Stimulated activated CD4-positive, alpha-beta T cell treated with anti-CD3 and anti-CD28 coated beads, Interleukin-12 subunit alpha, Interleukin-12 subunit beta, amount 100 ng/mL, for 48 hours (primary cell): ENCODE data around the gene JPH4.

Experiments
- DNase-seq, 3 donors: peaks; one replicate each; pipeline ENCODE4 v3.0.0-alpha.2; 2020; ENCODE audit warnings: low read depth in 2 of 3, low spot score in 1 of 3

Gene JPH4

DNA sequence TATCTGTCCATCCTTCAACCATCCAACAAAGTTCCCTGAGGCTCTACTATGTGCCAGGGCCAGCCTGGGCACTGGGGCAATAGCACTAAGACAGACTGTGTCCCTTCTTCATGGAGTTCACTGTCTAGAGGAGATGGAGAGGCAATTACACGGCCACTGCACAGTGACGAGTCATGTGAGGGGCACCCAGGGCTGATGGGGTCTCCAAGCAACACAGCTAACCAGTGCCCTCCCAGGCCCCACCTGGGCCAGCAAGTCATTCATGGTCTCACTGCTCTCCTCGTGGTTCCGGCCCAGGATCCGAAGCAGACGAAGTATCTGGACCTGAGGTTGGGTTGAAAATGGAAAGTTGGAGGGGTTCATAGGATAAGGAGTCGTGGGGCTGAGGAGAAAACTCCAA, 13.7 kb downstream of the JPH4 start:
- DNase-seq, result no peak

DNA sequence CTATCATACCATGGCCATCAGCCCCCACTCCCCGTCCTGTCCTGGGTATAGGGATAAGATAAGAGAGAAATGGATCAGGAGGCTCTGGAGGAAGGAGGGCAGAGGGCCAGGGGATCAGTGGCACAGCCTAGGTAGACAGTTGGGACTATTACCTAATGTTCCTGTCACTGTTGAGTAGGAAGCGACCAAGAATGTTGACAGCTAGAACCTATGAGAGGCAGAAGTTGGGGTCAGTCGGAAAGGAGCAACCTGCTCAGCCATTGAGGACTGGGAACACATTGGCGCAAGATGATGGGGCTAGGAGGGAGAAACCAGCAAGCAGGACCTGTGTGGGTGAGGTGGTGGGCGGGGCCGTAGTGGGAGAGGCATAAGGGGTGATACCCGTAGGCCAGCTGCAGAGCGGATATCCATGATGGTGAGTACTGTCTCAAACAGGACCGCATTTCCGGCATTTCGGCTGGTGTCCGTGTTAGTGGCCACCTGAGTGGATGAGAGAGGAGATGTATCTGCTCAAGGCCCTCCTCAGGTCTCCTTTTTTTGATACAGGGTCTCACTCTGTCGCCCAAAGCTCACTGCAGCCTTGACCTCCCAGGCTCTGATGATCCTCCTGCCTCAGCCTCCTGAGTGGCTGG, 14.3 kb downstream of the JPH4 start:
- no peak for DNase-seq

DNA sequence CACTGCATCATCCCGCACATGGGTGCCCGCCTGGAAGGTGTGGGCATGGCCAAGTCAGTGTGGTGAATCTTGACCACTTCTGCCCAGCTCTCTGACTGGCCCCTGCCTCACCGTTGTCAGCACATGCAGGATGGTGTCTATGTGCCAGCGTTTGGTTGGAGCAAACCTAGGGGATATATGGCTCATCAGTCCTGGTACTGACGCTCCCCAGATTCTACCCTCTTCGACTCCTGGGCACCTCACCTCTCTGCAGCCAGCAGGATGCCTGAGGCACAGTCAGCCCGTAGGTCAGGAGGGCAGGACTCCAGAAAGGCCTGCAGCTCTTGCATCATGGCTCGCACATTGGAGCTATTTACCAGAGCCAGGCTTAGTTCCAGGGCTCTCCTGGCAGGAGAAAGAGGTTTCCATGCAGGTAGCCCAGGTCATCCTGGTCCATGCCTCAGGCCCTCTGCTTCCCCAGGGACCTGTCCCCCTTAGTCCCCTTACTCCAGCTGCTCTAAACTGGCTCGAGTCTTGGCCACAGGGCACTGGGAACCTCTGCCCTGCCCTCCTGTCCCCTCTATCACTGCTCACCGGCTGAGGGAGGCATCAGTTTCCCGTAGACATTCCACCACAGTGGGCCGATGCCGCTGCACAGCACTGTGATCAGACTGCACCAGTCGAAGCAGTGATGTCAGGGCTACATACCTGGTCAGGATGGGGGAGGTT, 15.0 kb downstream of the JPH4 start:
- DNase-seq, result no peak

DNA sequence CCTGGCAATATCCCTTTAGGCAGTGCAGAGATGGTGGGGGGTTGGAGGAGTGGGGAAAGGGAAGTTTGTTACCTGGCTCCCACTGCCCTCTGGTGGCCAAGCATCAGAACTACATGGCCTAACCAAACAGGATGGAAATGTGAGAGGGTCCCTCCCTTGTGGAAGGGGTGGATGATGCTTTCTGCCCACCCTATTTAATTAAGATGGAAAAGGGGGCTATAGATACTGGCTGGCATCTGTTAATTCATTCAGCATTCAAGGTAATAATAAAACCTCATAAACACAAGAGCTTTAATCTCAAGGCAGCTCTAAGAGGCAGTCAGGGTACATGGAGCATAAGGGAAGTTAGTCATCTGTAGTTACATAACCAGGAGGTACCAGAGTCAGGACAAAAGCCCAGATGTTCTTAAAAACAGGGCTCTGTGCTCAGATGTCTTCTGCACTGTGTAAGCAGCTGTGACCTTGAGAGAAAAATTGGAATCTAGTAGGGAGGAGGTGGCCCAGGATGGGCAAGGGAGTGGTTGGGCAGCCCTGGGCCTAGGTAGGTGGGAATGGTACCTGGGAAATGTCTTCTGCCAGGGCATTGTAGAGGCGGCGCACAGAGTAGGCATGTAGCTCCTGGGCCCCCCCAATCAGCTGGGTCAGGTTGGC, 15.6 kb downstream of the JPH4 start:
- peak in 2 of 3 donors; percentile 42 to 54 for DNase-seq

DNA sequence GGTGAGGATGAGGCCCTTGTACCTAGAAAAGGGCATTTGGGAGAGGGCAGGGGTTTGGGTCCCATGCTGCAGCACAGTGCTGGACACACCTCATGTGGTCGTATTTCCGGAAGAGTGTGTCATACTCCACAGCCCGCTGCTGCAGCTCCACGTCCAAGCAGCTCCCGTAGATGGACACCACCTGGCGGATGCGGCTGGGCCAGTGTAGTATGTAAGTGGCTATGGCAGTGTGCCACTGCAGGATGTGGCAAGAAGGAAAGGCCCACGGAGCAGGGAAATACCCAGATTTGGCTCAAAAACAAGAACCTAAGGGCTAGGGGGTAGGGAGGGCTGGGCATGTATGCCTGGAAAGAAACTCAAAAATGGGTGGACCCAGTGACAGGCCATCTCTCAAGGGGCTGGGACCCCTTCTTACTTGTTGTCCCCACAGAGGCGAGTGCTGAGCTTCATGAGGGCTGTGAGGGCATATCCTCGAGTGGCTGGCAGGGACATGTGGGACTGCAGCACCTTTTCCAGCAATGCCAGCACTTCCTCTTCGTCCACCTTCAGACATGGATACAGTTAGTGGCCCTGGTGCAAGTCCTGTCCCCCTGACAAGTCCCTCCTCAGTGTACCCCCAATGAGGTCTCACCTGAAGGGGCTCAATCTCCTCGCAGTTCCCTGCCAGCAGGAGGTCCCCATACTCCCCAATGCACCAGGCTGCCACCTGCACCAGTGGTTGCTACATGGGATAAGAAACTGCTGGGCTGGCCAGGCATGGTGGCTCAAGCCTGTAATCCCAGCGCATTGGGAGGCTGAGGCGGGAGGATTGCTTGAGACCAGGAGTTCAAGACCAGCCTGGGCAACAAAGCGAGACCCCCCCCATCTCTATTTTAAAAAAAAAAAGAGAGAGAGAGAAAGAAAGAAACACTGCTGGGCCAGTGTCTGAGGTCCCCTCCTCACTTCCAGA, 16.4 kb downstream of the JPH4 start:
- DNase-seq, result no peak

DNA sequence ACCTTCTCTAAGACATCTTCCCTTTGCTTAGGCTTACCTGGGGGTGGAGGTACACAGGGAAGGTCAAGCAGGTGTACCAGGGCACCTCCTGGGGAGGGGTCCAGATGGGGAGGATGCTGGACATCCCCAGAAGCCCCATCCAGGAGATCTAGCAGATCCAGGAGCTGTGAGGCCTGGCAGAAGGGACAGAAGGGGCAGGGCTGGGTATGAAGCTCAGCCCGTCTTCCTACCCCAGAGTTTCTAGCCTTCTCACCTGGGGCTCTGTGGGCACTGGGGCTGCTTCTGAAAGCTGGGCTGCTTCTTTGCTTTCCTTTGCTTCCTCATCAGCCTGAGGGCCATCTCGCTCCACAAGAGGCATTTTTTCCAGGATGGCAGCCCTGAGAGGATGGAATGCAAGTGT, 17.3 kb downstream of the JPH4 start:
- no peak for DNase-seq

DNA sequence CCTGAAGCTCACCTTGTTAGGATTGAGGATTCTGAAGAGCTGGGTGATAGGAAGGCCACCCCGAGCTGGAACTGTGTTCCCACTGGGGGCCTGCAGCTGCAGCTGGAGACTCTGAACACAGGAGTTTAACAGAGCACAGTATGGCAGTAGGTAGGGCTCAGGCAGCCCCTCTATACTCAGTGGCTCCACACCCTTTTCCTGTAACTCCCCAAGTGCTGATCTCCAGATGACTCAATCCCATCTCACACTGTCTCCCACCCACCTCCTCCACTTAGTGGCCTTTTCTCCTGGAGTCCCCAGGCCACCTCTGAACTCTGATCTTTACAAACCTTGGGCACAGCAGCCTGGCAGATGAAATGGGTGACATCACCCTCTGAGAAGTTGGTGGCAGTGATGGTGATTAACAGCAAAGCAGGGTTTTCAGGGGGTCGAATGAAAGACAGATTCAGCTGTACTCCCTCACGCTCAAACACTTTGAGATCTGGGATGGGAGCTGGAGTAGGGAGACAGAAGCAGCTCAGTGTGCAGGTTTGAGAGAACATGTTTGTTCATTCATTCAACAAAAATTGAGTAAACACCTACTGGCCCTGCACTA, 18.6 kb downstream of the JPH4 start:
- no peak for DNase-seq

DNA sequence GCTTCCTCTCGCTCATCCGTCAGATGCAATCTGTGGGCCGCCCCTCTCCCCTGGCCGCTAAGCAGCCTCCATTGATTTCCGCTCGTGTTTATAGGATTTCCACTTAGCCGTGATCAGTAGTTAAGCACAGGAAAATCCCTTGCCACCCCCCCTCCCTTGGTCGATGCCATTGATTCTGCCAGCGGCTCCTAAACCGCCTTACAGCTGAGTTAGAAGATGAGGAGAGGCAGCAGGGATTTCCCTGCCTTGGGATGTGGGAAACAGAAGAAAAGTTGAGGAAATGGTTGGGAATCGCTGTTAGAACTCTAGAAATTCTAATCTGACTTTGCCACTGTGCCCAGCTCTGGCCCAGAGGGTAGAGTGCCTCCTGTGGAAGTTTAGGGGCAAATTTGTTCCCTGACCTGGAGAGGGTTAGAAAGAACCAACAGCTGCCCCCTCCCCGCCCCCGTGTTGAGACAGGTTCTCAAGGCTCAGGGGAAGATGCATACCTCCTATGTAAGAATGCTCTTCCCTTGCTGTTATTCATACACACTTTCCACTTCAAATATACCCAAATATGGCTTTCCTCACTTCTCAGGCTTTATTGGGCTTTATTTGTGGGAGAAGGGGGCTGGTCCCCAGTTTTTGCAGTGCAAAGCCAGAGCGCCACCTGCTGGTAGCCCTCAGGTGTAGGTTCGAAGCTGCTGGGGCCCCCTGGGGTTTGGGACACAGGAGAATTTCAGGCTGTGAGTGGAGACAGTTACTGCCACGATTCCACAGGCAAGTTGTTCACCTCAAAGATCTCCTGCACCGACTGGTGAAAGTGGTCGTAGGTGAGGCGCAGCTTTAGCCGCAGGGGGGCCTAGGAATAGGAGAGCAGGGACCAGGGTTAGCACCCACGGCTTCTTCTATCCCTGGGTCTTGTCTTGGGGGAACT, 19.3 kb downstream of the JPH4 start:
- DNase-seq, result peak; percentile 42 to 63 (median 58)

DNA sequence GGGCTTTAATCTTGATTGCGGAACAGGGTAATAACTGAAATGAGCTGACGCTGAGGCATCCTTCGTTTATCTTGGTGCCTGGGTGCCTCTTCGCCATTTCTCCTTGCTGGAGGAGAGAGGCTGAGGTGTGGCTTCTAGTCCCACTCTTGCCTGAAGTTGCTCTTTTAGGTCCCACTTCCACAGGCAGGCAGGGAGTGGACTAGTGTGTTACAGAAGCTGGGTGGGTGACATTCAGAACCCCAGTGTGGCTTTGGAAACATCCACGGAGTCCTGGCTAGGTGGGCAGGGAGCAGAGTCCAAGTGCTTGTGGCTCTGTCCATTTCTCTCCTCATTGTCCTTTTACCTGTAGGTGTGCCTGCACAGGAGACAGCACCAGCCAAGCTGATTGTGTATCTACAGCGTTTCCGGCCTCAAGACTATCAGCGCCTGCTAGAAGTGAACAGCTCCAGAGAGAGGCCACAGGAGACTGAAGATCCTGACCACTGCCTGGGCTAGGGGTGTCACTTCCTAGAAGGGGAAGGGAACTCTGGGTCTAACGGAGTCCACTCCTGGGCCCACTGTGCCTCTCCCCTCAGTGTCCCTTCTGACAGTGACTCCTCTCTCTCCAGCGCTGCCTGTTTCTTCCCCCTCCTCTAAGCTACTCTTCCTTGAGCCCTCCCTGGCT, 20.1 kb downstream of the JPH4 start:
- DNase-seq, result no peak

DNA sequence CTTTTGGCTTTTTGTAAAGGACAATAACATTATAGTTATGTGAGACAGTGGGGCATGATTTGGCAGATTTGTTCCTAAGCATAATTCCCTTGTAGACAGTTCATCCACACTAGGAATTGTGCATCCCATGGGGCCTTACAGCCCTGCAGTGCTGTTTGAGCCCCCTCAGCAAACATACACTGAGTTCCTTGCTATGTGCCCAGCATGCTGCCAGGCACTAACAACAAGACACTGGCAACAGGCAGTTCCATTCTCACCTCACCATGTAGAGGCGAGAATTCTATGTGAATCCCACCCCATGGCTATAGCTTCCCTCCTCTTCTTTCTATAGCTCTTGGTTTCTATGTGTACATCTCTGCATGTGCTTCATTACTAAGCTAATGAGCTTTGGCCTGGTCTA, 20.6 kb downstream of the JPH4 start:
- no peak for DNase-seq

DNA sequence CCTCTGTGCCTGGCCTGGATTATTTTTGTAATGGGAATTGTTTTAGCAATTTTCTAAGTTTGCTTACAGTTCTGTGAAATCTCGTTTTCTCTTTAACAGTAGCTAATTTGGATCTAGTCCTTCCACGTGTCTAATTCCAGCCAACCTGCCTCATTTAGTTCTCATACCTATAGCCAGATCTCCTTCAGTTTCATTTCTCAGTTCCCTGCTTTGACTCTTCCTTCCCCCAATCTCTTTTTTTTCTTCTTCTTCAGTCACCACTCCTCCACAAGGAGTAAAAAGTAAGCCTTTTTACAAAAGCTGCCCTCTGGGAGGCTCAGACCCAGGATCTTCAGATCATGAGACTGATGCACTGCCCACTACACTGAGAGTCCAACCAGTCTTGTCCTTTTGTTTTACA, 21.1 kb downstream of the JPH4 start:
- DNase-seq, result no peak

DNA sequence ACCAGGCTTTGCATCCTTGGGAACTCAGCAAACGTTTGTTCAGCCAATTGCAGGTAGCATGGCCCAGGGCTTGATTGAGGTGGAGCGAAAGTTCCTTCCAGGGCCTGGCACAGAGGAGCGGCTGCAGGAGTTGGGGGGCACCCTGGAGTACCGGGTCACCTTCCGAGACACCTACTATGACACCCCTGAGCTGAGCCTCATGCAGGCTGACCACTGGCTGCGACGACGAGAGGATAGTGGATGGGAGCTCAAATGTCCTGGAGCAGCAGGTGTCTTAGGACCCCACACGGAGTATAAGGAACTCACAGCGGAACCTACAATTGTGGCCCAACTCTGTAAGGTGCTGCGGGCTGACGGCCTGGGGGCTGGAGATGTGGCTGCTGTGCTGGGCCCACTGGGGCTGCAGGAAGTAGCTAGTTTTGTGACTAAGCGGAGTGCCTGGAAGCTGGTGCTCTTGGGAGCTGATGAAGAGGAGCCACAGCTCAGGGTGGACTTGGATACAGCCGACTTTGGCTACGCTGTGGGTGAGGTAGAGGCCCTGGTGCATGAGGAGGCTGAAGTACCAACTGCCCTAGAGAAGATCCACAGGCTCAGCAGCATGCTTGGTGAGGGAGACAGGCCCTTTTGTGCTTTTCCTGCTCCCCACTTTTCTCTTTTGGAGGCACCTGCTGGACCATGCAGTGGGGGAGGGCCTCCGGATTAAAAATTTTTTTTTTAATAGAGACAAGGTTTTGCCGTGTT, 21.7 kb downstream of the JPH4 start:
- DNase-seq, result no peak

DNA sequence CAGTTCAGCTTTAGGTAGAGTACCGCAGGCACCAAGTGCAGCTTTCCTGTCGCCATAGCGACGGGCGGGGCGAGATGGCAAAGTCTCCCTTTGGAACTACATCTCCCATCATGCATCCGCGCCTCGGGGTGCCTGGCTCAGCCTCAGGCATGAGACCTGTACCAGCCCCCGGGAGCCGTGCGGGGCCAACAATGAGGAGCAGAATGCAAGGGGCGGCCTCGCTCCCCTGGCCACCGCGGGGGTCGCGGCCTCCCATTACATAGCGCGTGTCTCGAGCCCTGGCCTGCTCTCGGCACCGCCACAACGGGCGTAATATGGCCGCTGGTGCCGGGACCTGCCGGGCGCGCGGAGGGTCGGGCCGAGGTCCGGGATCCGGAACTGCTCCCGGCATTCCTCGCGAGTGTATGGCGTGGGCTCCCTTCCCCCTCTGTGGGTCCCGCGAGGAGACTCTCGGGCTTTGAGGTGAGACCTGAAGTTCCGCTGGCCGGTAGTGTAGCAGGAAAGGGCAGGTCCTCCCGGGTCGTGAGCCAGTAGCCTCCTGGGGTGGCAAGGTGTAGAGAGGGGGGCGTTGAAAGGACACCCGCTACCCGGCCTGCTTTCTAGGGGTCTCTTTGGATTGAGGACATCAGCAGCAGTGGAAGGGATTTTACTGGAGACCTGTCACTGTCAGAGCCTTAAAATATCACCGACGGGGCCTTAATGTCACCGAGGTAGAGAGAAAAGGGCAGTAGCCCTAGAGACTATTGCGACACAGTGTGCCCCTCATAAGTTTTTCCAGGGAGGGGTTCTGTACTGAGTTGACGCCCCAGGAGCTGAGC, 22.5 kb downstream of the JPH4 start, which contains the start of gene THTPA:
Gene THTPA (plus strand): TSS at position 390 of the 818 bp plus-strand sequence. CDS start 487 bp downstream, outside the sequence.
- DNase-seq, result peak; percentile 86 to 90 (median 89)

DNA sequence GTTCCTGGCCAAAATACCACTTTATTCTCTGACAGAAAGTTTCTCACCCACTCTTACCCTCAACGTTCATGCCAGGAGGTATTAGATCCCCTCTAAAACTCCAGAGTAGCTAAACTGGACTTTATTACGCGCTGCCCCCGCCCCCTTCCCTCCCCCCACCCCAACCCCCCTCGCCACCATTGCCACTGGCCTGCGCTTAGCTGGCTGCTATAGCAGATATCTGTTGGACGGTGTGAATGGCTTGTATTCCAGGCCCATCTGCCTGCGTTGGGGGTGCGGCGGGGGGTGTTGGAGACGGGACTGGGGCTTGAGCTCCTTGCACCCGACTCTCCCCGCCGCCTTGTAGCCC, 23.1 kb downstream of the JPH4 start:
- no peak for DNase-seq

DNA sequence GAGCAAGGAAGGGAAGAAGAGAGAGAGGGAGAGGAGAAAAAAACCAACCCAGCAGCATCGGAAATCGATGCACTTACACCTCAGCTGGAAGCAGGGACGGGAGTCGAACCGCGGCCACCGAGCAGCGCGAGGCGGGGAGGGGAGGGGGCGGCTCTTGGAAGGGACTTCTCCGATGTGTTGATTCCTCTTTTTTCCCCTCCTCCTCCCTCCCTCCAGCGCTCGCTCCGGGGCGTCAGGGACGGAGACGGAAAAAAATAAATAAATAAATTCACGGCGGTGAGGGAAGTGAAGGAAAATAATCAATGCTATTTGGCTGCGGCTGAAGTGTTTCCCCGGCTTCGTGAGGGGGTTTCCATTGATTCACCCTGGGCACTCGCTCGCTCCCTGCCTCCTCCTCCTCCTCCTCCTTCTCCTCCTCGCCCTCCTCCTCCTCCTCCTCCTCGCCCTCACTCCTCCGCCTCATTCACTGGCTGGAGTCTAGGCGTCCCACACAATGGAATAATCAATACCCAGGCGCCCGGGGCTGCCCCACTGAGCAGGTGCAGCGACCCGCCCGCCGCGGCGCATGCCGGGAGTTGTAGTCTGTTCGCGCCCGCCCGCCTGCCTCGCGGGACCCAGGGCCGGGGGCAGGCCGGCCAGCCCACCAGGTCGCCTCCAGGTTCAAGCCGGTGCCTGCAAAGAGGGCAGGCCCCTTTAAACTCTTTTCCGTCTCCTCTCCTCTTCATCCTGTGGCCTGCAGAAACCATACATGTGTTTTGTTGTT, 27.1 kb downstream of the JPH4 start, which contains the start of gene ZFHX2:
Gene ZFHX2 (minus strand): TSS at position 500 of the 763 bp plus-strand sequence. CDS start 16,440 bp downstream, outside the sequence.
- DNase-seq, result peak; percentile 64 to 78 (median 67)

DNA sequence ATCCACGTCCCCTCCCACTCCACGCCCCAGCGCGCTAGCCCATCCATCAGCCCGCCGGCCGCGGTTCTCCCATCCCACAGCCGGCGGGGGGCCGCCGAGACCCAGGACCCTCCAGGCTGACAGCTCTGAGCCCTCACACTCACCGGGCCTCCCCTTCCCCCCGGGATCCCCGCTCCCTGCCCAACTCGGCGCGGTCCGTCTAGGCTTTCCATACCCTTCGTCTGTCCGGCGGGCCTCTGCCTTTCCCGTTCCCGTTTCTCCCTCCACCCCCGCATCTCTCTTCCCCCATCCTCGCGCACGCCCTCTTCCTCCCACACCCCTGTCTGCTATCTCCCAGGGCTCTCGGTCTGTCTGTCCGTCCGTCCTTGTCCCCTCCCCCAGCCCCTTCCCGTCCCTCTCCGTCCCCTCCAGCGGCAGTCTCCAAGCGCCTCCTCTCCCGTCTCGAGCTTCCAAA, 27.8 kb downstream of the JPH4 start:
- DNase-seq, result no peak
